Cardiac fibroblast (primary cell): ENCODE data around the gene CHERP.
A peak's percentile ranks its signal among the peaks of the same experiment; 100 is the strongest.
"Not testable (repeated sequence)": the region's sequence is repeated elsewhere in the genome, so short reads cannot be mapped to it uniquely, and the experiment has no call there.

Experiments
- DNase-seq, 2 donors: peaks; one replicate each; pipeline versions ENCODE4 v3.0.0 to v3.0.0-alpha.2; 2010; ENCODE audit warnings: low read depth in 2 of 2
- H3K4me3 ChIP-seq, 2 donors: replicated peaks in 1 of 2; 1 replicate in 1 of 2; 2 replicates in 1 of 2; pipeline ENCODE4 v1.5.1; 2011; ENCODE audit warnings: low read depth in 2 of 2, low read length in 2 of 2, mild to moderate bottlenecking in 2 of 2, moderate library complexity in 1 of 2
- CTCF ChIP-seq: IDR thresholded peaks from one replicate; pipeline ENCODE4 v1.5.1; 2011; ENCODE audit warnings: low read depth, mild to moderate bottlenecking, low read length, inconsistent platforms

Gene CHERP

GRCh38 chr19:16509141-16510061 lies 32.8 kb downstream of the CHERP start:
- peak in 1 of 2 donors; percentile 60 for DNase-seq
- no peak for TF ChIP-seq CTCF

GRCh38 chr19:16508546-16508945 lies 33.7 kb downstream of the CHERP start:
- H3K4me3 ChIP-seq: no peak overlapping the region
- no peak for TF ChIP-seq CTCF

More at GRCh38 chr19:16509141-16510061, 32.8 kb downstream of the CHERP start:
- H3K4me3 ChIP-seq: no peak overlapping the region

GRCh38 chr19:16506961-16507360 lies 35.3 kb downstream of the CHERP start:
- no peak for TF ChIP-seq CTCF
- no peak for DNase-seq
- no peak overlapping the region for H3K4me3 ChIP-seq

More at GRCh38 chr19:16508546-16508945, 33.7 kb downstream of the CHERP start:
- no peak for DNase-seq

- H3K4me3 ChIP-seq, DNase-seq: not testable (repeated sequence)
Observed at GRCh38 chr19:16506161-16506560, 36.1 kb downstream of the CHERP start.

GRCh38 chr19:16504271-16504670 lies 38.0 kb downstream of the CHERP start:
- H3K4me3 ChIP-seq: no peak overlapping the region
- no peak for DNase-seq
- no peak for TF ChIP-seq CTCF

- DNase-seq: no peak
- H3K4me3 ChIP-seq: no peak overlapping the region
- no peak for TF ChIP-seq CTCF
Observed at GRCh38 chr19:16497837-16498236, 44.4 kb downstream of the CHERP start.

- H3K4me3 ChIP-seq: peak overlapping the region; percentile 82 to 91
- no peak for TF ChIP-seq CTCF
- DNase-seq: peak in 1 of 2 donors; percentile 8
Observed at GRCh38 chr19:16497042-16497441, 45.2 kb downstream of the CHERP start.
